ENCODE data around the gene SRGAP2B.
"Not testable (repeated sequence)": the region's sequence is repeated elsewhere in the genome, so short reads cannot be mapped to it uniquely, and the experiment has no call there.

The SRGAP2B gene

DNA sequence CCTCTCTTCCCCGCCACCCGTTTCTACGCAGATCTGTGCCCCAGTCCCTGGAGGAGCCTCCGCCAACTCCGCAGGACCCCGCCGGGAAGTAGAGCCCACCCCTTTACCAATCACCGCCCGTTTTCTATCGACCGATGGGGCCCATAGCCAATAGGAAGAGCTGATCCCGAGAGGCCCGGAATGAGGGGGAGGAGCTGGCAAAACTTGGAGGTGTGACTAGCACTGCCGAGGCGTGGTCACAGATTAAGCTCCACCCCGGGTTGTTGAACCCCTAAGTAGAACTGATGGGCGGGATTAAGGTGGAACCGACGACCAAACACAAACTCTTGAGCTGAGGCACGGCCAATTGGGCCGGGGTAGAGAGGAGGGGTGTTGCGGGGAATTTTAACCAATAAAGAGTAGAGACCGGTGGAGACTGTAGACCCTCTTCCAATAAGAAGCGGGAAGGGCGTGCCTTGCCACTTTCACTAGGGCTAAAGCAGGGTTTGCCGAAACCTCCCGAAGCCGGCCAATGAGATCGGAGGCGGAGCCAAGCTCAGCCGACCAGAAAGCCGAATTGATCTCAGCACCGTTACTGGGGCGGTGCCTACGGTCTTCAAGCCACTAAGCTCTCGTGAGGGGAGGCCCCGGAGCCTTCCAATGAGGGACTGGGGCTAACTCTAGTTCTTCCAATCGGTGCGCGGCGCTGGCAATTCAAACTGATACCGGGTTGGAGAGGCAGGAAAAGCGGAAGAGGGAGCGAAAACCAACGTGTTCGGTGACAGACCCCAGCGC lies at the start of gene SRGAP2B, which contains the start of gene FAM72D:
Gene SRGAP2B, minus strand, starts transcription at position 45 of the 774 bp plus-strand sequence. CDS start 2,427 bp downstream, outside the sequence.
Gene FAM72D, plus strand, starts transcription at position 691 of the 774 bp plus-strand sequence. CDS start 874 bp downstream, outside the sequence.
- not testable (repeated sequence) for DNase-seq (ENCODE audit: extremely low read depth in 1 of 2, low read depth in 1 of 2)

DNA sequence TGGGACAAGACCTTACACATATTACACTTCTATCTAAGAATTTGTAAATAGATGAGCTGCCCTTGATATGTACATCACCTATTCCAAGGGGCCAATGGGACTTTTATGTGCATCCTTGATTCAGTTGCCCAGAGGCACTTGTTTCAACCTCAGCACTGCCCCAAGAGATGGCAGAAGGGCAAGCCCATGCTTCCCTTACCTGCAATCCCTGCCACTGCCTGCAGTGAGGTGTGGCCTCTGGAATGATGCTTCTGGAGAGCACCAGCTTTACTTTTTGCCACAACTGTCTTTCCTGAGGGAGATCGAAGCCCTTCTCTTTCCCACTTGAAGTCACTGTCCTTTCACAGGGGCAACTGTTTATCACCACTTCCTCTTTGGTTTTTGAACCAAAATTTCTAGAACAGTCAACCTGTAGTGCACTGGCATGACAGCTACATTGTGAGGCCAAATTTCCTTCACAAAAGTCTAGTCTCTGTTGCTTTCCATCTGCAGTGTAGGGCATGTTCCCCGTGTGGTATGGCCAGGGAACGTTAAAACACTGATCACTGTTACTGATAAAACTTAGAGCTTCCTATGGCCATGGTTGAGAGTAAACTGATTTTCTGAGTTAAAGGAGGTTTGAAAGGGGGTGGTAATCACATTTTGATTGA lies 49.3 kb upstream of the SRGAP2B start:
- DNase-seq (ENCODE audit: extremely low read depth in 1 of 2, low read depth in 1 of 2): not testable (repeated sequence)

DNA sequence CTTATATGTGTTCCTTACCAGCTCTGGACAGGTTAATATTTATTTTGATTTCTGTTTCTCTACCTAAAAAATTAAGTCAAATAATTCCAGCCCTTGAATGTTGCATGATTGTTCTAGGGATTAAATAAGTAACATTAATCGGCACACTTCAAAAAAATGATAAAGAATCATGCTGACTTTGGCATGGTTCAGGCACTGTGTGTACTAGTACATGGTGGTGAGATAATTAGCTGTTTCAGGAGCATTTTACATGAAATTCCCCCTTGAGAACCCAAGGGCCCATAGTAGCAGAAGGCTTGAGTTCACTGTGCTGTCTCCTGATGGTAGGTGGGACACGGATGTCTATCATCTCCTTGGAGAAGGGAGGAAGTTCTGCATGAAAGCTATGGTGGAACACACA lies 45.4 kb upstream of the SRGAP2B start:
- not testable (repeated sequence) for DNase-seq (ENCODE audit: extremely low read depth in 1 of 2, low read depth in 1 of 2)

DNA sequence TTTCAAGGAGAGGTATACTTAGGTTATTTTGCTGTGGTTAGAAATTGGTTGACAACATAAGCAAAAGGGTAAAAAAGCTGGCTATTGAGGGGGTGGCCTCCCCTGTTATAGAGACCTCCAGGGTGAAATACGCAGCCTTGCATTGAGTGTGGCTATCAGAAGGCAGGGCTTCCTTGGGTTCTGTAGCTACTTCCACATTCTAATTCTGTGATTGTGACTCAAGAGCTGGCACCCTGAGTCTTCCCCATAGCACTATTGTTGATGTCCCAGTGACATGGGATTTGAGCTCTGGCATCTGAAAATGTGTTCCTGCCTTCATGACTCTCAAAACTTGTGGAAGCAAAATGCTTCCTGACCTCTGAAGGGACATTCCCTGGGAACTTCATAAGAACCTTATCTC lies 39.3 kb upstream of the SRGAP2B start:
- DNase-seq (ENCODE audit: extremely low read depth in 1 of 2, low read depth in 1 of 2): not testable (repeated sequence)

DNA sequence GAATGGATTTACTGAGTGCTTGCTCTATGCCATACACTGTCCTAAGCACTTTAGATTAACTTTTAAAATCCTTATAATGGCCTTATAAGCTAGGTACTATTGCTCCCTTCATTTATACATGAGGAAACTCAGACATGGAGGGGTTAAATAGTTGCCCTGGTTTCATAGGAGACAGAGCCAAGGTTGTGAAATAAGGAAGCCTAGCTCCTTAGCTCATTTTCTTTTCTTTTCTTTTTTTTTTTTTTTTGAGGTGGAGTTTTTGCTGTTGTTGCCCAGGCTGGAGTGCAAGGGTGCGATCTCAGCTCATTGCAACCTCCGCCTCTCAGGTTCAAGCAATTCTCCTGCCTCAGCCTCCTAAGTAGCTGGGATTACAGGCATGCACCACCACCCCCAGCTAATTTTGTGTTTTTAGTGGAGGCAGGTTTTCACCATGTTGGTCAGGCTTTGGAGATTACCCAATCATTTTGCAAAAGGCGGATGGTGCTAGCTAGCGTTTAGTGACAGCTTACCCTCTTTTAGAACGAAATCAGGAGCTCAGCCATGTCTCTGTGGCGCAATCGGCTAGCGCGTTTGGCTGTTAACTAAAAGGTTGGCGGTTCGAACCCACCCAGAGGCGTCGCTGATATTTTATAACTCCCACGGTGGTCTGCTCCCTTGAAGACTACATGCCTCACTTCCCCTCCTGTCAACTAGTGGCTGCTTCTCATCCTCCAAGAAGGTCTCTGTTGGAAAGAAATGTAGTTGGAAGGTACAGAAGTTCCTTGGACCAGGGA lies 33.8 kb upstream of the SRGAP2B start:
- not testable (repeated sequence) for DNase-seq (ENCODE audit: extremely low read depth in 1 of 2, low read depth in 1 of 2)

DNA sequence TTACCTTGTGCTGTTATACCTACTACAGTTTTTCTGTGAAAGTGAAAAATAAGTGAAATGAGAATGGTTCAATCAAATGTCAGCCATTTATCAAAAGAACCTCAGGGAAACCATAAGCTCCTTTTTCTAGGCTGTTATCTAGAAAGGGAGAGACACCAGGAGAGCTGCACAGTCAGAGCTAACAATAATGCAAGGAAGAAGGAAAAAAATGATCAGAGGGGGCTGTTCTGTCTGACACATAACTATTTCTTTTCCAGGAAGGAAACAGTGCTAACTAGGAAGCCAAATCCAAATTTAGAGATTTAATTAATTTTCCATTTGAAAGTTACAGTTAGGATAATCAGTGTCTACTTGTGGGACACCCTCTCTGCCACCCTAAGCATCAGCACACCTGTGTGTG lies 32.0 kb upstream of the SRGAP2B start:
- not testable (repeated sequence) for DNase-seq (ENCODE audit: extremely low read depth in 1 of 2, low read depth in 1 of 2)

DNA sequence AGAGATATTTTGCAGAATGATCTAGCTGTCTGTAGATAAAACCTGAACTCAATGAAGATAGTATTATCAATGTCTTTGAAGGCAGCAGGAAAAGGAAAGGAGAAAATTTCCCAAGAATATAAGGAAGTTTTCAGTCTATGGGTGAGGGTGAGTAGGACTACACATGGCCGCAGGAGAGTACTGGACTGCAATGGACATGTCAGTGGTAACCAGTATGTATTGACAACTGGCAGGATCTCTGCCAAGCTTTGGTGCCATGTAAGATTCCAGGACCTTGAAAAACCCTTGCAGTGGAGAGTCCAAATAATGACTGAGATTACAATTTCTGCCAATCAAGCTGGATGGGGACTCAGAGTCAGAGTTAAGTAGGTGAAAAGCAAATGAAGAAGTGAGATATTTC lies 30.0 kb upstream of the SRGAP2B start:
- not testable (repeated sequence) for DNase-seq (ENCODE audit: extremely low read depth in 1 of 2, low read depth in 1 of 2)

DNA sequence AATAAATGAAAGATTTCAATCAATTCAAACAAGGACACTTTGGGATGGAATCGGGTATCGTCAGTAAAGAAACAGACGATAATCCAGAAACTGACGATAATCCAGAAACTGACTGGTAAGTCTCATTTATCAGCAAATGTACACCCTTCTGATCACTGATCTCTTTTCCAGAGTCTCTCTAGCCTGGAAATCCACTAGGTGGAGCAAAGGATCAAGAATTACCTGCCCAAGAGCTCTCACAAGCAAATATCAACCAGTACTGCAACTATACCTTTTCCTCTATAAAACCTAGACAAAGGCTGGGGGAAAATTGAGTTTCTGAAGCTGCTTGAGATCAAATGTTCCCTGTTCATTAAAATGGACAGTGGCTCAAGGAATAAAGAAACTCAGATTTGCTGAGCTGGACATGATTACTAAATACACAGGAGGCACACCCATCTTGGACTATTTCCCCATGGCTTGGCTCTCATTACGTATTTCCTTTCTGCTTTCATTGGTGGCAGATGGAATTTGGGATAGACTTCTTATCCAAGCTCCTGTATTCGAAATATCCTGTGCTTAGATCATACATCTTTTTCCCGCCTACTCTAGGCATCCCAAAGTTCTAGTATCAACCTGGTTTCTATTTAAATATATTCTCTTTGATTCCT lies 29.0 kb upstream of the SRGAP2B start:
- DNase-seq (ENCODE audit: extremely low read depth in 1 of 2, low read depth in 1 of 2): not testable (repeated sequence)

DNA sequence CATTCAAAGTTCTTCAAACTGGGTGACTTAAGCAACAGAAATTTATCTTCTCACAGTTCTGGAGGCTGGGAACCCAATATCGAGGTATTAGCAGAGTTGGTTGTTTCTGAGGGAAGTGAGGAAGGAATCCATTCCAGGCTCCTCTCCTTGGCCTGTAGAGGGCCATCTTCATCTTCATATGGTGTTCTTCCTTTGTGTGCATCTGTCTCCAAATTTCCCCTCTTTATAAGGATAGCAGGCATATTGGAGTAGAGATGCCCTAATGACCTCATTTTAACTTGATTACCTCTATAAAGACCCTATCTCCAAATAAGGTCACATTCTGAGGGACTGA lies 27.9 kb upstream of the SRGAP2B start:
- DNase-seq (ENCODE audit: extremely low read depth in 1 of 2, low read depth in 1 of 2): not testable (repeated sequence)

DNA sequence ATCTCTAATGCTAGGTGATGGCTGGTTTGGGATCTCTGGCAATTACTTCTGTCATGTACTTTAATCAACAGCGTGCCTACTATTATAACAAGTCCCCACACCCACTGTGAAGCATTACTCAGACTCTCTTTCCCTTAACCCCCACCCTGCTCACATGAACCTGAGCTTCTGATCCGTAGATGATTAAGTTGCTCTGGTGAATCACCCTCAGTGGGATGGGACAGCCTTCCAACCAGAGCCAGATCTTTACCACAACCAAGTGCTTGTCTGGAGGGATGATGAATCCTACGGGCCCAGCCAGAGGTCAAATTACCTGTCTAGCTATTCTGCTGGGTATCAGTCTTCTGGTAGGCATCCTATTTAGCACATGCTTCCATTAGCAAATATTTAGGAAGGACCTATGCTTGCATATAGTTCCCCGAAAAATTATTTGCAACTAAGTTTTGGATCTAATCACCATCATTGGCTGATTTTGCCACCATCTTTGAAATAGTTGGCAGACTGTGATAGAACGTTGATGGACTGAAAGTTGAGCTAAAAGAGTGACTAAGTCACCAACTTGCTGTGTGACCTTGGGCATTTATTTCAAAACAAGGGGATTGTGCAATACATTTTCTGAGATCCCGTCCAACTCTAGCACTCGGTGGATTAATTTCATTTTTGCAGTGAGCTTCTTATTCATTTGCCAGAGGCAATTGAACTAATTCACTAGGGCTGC lies 27.4 kb upstream of the SRGAP2B start:
- DNase-seq (ENCODE audit: extremely low read depth in 1 of 2, low read depth in 1 of 2): not testable (repeated sequence)

DNA sequence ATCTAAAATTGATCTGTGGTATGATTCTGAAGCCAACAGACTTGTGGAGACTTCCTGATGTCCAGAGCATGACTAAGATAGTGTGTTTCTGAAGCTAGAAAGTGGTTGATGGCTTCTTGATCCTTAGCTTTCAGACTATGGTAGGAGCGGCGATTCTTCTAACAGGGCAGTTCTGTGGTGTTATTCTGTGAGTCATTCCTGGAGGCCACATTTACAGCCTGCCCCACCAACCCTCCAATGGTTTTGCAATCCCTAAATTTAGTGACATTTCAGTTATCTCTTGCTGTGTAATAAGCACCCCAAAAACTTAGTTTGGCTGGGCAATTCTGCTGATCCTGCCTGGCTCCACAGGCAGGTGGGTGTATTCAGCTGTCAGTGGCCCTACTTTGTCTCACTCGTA lies 24.7 kb upstream of the SRGAP2B start:
- DNase-seq (ENCODE audit: extremely low read depth in 1 of 2, low read depth in 1 of 2): not testable (repeated sequence)

DNA sequence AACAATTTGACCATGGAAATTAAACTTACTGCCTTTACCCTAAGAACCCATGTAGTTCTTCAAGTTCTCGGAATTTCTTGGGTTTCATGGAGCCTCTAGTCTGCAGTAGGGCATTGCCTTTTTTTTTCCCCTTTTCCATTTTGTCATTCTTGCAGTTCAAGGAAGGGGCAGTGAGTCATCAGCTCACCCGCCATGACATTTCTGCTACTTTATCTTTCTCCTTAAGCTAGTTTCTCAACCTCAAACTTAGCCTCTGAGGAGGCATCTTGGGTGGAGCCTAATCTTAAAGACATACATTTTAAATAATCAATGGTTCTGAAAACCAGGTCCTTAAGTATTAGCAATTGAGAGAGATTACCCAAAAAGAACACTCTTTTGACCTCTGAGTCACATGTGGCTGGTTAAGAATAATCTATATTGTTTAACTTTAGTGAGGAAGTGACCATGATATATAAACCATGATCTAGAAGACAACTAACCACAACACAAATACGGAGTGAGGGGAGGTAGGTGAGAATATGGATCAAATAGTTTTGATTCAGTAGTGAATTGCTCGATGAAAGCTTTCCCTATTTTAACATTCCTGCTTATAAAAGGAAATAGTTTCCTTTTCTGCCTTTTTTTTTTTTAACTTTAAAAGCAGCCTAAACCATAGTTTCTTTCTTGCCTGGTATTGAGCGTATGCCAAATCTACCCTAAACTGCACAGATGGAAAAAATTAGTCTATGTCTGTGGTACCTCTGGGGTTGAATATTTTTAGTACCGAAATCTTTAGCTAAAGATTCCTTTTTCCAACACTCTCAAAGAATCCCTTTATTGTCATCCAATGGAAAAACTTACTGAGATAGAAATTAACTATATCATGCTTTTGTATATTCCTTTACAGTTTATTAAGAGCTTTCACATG lies 20.7 kb upstream of the SRGAP2B start:
- not testable (repeated sequence) for DNase-seq (ENCODE audit: extremely low read depth in 1 of 2, low read depth in 1 of 2)

DNA sequence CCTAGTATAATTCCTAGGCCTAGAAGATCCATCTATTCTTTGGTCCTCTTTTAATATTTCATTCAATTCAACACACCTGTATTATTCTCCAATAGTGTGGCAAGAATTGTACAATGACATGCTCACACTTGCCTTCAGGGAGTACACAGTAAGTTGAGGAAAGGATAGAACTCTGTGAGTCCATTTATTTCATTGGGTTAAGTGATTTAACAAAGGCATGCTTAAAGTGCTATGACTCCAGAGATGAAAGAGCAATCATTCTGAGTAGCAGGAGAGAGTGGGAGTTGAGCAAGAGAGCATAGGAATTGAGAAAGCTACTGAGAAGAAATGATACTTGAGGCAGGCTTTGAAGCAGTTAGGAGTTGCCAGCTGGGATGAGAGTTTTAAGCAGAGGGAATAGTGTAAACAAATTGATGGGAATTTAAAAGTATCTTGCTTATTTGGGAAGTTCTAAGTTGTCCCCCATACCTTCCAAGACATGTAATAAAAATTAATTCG lies 19.5 kb upstream of the SRGAP2B start:
- not testable (repeated sequence) for DNase-seq (ENCODE audit: extremely low read depth in 1 of 2, low read depth in 1 of 2)

DNA sequence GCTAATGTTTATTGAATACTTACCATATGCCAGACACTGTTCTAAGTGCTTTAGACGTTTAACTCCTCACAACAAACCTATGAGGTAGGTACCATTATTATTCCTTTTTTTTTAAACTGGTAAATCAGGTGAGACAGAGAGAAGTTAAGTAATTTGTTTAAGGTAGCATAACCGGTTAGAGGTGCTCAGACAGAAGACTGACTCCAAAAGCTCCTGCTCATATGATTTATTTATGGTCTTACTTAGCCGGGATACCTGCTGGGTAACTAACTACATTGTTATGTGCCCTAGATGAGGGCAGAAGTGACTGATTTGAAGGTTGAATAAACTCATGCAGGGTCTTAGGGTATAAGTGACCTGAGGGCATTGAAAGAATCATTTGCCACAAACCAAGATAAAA lies 17.6 kb upstream of the SRGAP2B start:
- DNase-seq (ENCODE audit: extremely low read depth in 1 of 2, low read depth in 1 of 2): not testable (repeated sequence)

DNA sequence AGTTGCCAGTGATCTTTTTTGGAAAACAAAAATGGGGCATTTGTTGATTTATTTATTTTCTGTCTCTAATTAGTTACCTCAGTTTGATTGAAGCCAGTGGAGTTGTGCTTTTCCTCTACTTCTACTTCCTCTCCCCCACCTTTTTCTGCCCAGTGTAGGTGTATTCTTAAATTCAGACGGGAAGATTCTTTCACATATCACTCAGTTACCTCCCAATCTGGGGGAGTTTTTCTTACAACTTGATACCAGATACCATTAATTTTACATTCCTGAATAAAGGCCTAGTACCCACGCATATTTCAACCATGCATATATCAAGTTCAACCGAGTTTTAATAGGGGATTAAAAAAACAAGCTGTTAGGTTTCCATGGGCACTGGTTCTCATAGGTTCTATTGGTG lies 16.5 kb upstream of the SRGAP2B start:
- DNase-seq (ENCODE audit: extremely low read depth in 1 of 2, low read depth in 1 of 2): not testable (repeated sequence)

DNA sequence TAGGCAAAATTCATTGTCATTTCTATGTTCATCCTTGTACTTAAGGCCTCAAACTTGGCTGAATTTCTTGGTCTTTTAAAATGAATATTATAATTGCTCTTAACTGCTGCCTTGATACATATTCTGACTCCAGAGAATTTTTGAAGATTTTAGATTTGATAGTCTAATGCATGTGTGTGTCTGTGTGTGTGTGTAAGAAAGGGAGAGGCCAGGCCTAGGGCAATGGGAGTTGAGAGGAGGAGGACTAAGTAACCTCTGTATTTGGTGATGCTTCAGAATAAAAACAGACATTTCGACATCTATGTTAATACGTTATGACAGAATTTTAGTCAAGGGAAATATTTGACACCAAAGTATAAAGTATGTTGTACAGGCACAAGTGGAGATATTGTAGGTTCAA lies 8.2 kb upstream of the SRGAP2B start:
- DNase-seq (ENCODE audit: extremely low read depth in 1 of 2, low read depth in 1 of 2): not testable (repeated sequence)

DNA sequence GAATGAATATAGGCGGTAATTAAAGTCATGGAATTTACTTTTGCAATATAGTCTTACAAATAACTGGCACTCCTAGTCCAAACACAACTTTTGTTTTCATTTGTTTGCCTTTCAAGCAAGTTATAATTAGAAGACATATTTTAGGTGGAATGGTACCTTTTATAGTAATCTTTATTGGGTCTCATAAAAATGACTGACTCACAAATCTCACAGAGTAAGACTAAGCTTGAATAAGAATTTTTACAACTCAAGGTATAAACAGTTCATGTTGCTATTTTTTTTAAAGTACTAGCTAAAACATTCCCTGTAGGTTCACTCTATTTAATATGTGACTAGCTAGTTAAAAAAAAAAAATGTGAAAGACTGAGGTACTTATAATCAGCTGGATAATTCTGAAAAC lies 6.6 kb upstream of the SRGAP2B start:
- not testable (repeated sequence) for DNase-seq (ENCODE audit: extremely low read depth in 1 of 2, low read depth in 1 of 2)

DNA sequence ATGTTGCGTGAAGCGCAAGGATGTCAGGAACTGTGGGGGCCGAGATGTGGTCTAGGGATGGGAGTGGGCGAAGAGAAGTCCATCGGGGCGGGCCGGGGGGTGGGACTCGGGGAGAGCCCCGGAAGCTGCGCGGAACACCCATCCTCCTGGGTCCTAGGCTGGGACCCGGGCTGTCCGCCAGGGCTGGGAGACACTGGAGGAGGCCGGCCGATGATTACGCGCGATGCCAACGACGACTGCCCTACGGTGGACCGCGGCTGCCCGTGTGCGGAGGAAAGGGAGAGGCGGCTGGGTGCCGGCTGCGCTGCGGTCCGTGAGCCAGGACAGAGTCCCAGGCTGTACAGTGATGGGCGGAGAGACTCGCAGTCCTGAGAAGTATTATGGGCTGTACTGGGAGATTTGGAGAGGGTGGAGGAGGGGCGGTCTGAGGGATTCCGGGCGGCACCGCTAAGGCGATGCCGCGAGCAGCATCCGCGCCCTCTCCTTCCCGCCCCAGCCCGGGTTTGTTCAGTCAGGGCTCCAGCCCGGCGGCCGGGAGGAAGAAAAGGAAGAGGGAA lies 395 bp downstream of the SRGAP2B start:
- DNase-seq (ENCODE audit: extremely low read depth in 1 of 2, low read depth in 1 of 2): not testable (repeated sequence)
